K562 (cell line): ENCODE data around the gene TNK2. TPM values are rescaled to one million over a fixed set of nuclear protein-coding genes. Genes with fewer than 3 reads are reported as not detected.

Source experiments
- DACH1 ChIP-seq: fragments of 450-650 bp; IDR thresholded peaks from 2 replicates; pipeline ENCODE4 v1.6.1; 2018; ENCODE audit not compliant: partially characterized antibody
- GATAD2B ChIP-seq: fragments of 450-650 bp; IDR thresholded peaks from 2 replicates; pipeline ENCODE4 v1.6.1; 2017; ENCODE audit warnings: mild to moderate bottlenecking, borderline replicate concordance
- KDM5B ChIP-seq: fragments of 200-600 bp; sonication (generic); IDR thresholded peaks from 2 replicates; pipeline ENCODE4 v1.6.1; 2012; ENCODE audit warnings: low read depth, mild to moderate bottlenecking, moderate library complexity, low read length, control low read depth, inconsistent platforms; ENCODE audit not compliant: insufficient replicate concordance
- NRF1 ChIP-seq, 2 experiments: fragments of 450-650 bp; IDR thresholded peaks in 1 of 2; conservative IDR thresholded peaks in 1 of 2; 2 replicates each; pipeline ENCODE4 v1.6.1; 2014; ENCODE audit warnings: mild to moderate bottlenecking in 2 of 2
- SIN3B ChIP-seq: fragments of 450-650 bp; IDR thresholded peaks from 2 replicates; pipeline ENCODE4 v1.6.1; 2017; ENCODE audit warnings: low read depth, mild to moderate bottlenecking, moderate library complexity
- TEAD1 ChIP-seq, 2 experiments: fragments of 450-650 bp in 1 of 2; sonication (generic) in 1 of 2; formaldehyde crosslinking; IDR thresholded peaks; 2 replicates each; pipeline versions ENCODE4 v1.4.0 to v1.8.0; 2020 to 2022; ENCODE audit warnings: mild to moderate bottlenecking in 2 of 2, missing genetic modification reagents in 1 of 2
- ZFX ChIP-seq: sonication (generic); formaldehyde crosslinking; IDR thresholded peaks from 2 replicates; pipeline ENCODE4 v1.8.0; 2022; ENCODE audit warnings: mild to moderate bottlenecking, missing genetic modification reagents, moderate library complexity
- polyA plus RNA-seq, 8 experiments: library from polyadenylated mRNA; depleted of rRNA in 4 of 8; stranded (reverse) in 5 of 8; unstranded in 3 of 8; fragments of >200 nt; fragmentation: Nextera tagmentation in 2 of 8; fragmentation: Illumina TruSeq in 1 of 8; extraction: Ambion mirVana in 2 of 8; extraction: Trizol in 1 of 8; gene quantifications; 2 replicates each; pipeline versions ENCODE4 v1.2.1 to v1.2.3, GENCODE V29; 2011 to 2014; ENCODE audit warnings: inconsistent platforms in 1 of 8, missing spikeins in 1 of 8
- total RNA-seq, 7 experiments: library from RNA; depleted of rRNA in 6 of 7; stranded (reverse); fragments of >200 nt in 6 of 7; fragmentation: Illumina TruSeq in 2 of 7; extraction: Trizol in 2 of 7; gene quantifications; 2 replicates each; pipeline versions ENCODE4 v1.2.1 to v1.2.3, GENCODE V29; 2011 to 2021; ENCODE audit warnings: low replicate concordance in 1 of 7
- TF ChIP-seq, protein P1 (sequence below): fragments of 450-650 bp; IDR thresholded peaks from 2 replicates; pipeline ENCODE4 v1.6.1; 2016; ENCODE audit warnings: mild to moderate bottlenecking, moderate library complexity
- TF ChIP-seq, protein P2 (sequence below): sonication (generic); formaldehyde crosslinking; IDR thresholded peaks from 2 replicates; pipeline ENCODE4 v1.8.0; 2022; ENCODE audit warnings: mild to moderate bottlenecking, missing genetic modification reagents
- TF ChIP-seq, protein P3 (sequence below), 2 experiments: fragments of 450-650 bp in 1 of 2; sonication (generic) in 1 of 2; formaldehyde crosslinking; conservative IDR thresholded peaks; 2 replicates each; pipeline versions ENCODE4 v1.4.0 to v1.8.1; 2020 to 2022; ENCODE audit warnings: mild to moderate bottlenecking in 1 of 2, missing genetic modification reagents in 1 of 2
- TF ChIP-seq, protein P4 (sequence below): conservative IDR thresholded peaks from 2 replicates; pipeline ENCODE4 v1.6.1; 2011; ENCODE audit warnings: low read depth, mild to moderate bottlenecking, low read length; ENCODE audit not compliant: control insufficient read depth

TNK2 gene
- total and polyA plus RNA-seq, 9 of the 15 experiments (the other 6 are each of a cell fraction or from before 2014, with no cell fraction given): 0.03 to 33.8 (median 6.5) TPM

DNA sequence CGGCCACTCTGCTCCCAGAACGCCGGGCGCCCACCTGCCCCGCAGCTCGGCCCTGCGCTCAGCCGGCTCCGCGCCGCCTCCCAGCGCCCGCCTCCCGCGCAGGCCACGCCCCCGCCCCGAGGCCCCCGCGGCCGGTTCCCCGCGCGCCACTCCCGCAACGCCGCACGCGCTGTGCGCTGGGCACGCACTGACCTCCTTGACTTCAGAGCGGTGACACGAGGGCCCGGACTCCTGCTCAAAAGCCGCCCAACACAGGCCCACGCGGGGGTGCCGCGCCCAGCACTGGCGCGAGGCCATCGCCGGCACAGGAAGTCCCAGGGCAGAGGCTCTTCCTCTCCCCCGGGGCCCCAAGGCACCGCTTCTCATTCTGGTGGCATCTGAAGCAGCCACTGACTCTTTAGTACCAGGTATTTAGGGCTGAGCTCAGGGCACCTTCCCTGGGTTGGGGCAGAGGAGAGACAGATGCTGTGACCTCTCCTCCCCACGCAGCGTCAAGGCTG lies 12.4 kb downstream of the TNK2 start (continued):
- TF ChIP-seq, protein P1, sequence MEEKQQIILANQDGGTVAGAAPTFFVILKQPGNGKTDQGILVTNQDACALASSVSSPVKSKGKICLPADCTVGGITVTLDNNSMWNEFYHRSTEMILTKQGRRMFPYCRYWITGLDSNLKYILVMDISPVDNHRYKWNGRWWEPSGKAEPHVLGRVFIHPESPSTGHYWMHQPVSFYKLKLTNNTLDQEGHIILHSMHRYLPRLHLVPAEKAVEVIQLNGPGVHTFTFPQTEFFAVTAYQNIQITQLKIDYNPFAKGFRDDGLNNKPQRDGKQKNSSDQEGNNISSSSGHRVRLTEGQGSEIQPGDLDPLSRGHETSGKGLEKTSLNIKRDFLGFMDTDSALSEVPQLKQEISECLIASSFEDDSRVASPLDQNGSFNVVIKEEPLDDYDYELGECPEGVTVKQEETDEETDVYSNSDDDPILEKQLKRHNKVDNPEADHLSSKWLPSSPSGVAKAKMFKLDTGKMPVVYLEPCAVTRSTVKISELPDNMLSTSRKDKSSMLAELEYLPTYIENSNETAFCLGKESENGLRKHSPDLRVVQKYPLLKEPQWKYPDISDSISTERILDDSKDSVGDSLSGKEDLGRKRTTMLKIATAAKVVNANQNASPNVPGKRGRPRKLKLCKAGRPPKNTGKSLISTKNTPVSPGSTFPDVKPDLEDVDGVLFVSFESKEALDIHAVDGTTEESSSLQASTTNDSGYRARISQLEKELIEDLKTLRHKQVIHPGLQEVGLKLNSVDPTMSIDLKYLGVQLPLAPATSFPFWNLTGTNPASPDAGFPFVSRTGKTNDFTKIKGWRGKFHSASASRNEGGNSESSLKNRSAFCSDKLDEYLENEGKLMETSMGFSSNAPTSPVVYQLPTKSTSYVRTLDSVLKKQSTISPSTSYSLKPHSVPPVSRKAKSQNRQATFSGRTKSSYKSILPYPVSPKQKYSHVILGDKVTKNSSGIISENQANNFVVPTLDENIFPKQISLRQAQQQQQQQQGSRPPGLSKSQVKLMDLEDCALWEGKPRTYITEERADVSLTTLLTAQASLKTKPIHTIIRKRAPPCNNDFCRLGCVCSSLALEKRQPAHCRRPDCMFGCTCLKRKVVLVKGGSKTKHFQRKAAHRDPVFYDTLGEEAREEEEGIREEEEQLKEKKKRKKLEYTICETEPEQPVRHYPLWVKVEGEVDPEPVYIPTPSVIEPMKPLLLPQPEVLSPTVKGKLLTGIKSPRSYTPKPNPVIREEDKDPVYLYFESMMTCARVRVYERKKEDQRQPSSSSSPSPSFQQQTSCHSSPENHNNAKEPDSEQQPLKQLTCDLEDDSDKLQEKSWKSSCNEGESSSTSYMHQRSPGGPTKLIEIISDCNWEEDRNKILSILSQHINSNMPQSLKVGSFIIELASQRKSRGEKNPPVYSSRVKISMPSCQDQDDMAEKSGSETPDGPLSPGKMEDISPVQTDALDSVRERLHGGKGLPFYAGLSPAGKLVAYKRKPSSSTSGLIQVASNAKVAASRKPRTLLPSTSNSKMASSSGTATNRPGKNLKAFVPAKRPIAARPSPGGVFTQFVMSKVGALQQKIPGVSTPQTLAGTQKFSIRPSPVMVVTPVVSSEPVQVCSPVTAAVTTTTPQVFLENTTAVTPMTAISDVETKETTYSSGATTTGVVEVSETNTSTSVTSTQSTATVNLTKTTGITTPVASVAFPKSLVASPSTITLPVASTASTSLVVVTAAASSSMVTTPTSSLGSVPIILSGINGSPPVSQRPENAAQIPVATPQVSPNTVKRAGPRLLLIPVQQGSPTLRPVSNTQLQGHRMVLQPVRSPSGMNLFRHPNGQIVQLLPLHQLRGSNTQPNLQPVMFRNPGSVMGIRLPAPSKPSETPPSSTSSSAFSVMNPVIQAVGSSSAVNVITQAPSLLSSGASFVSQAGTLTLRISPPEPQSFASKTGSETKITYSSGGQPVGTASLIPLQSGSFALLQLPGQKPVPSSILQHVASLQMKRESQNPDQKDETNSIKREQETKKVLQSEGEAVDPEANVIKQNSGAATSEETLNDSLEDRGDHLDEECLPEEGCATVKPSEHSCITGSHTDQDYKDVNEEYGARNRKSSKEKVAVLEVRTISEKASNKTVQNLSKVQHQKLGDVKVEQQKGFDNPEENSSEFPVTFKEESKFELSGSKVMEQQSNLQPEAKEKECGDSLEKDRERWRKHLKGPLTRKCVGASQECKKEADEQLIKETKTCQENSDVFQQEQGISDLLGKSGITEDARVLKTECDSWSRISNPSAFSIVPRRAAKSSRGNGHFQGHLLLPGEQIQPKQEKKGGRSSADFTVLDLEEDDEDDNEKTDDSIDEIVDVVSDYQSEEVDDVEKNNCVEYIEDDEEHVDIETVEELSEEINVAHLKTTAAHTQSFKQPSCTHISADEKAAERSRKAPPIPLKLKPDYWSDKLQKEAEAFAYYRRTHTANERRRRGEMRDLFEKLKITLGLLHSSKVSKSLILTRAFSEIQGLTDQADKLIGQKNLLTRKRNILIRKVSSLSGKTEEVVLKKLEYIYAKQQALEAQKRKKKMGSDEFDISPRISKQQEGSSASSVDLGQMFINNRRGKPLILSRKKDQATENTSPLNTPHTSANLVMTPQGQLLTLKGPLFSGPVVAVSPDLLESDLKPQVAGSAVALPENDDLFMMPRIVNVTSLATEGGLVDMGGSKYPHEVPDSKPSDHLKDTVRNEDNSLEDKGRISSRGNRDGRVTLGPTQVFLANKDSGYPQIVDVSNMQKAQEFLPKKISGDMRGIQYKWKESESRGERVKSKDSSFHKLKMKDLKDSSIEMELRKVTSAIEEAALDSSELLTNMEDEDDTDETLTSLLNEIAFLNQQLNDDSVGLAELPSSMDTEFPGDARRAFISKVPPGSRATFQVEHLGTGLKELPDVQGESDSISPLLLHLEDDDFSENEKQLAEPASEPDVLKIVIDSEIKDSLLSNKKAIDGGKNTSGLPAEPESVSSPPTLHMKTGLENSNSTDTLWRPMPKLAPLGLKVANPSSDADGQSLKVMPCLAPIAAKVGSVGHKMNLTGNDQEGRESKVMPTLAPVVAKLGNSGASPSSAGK: peak; percentile 75
- TF ChIP-seq GATAD2B: peak; percentile 60; the same call in 1 of the 2 replicates
- TF ChIP-seq, protein P2, sequence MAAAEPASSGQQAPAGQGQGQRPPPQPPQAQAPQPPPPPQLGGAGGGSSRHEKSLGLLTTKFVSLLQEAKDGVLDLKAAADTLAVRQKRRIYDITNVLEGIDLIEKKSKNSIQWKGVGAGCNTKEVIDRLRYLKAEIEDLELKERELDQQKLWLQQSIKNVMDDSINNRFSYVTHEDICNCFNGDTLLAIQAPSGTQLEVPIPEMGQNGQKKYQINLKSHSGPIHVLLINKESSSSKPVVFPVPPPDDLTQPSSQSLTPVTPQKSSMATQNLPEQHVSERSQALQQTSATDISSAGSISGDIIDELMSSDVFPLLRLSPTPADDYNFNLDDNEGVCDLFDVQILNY: no peak
- 0 out of 2 replicates have a peak, but pooled peaks have one; percentile 24 for TF ChIP-seq SIN3B
- TF ChIP-seq, protein P3, sequence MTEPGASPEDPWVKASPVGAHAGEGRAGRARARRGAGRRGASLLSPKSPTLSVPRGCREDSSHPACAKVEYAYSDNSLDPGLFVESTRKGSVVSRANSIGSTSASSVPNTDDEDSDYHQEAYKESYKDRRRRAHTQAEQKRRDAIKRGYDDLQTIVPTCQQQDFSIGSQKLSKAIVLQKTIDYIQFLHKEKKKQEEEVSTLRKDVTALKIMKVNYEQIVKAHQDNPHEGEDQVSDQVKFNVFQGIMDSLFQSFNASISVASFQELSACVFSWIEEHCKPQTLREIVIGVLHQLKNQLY (CRISPR knock-in tag; conservative IDR thresholded peaks at IDR 0.05): no peak
- peak in 1 of 2 experiments; percentile 41; a peak in 1 of 4 replicates for TF ChIP-seq TEAD1 (CRISPR knock-in tag; IDR thresholded peaks at IDR 0.05)
- TF ChIP-seq KDM5B: peak; percentile 21
- TF ChIP-seq, protein P4, sequence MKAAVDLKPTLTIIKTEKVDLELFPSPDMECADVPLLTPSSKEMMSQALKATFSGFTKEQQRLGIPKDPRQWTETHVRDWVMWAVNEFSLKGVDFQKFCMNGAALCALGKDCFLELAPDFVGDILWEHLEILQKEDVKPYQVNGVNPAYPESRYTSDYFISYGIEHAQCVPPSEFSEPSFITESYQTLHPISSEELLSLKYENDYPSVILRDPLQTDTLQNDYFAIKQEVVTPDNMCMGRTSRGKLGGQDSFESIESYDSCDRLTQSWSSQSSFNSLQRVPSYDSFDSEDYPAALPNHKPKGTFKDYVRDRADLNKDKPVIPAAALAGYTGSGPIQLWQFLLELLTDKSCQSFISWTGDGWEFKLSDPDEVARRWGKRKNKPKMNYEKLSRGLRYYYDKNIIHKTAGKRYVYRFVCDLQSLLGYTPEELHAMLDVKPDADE: peak; percentile 45; the same call in 1 of the 2 replicates
- TF ChIP-seq ZFX: peak; percentile 59
- no peak for TF ChIP-seq DACH1
- peak; percentile 48 to 66; a peak in 2 of 4 replicates for TF ChIP-seq NRF1 (conservative IDR thresholded peaks at IDR 0.05 in 1 of 2, IDR thresholded peaks at IDR 0.05 in 1 of 2)
